Measurements from ENCODE around the gene SLC22A16. TPM values are rescaled to one million over a fixed set of nuclear protein-coding genes. Genes with fewer than 3 reads are reported as not detected.

The SLC22A16 gene
- total and polyA plus RNA-seq, 2 of the 8 experiments (the other 6 are each of a cell fraction or from before 2014, with no cell fraction given), result not detected

DNA sequence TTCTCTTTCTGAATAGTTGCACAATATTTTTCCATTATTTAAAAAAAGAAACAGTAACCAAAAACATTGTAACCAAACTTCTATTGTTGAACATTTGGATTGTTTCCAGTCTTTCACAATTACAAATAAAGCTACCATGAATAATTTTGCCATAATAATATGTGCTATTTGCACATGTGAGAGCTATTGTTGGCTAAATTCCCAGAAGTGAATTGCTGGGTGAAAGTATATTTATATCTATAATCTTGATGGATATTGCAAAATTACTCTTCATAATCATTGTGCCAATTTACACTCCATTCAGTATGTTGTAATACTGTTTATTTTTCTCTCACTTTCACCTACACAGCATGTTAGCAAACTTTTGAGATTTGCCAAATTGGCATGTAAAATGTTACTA, 36.6 kb upstream of the SLC22A16 start:
- no peak overlapping the region for H4K91ac ChIP-seq (replicated peaks; ENCODE audit: insufficient read length, low read length)
- no peak overlapping the region for H2AK5ac ChIP-seq (ENCODE audit: low read depth, low read length)
- no peak overlapping the region for H3K23ac ChIP-seq (ENCODE audit: insufficient read length)
- no peak overlapping the region for H3K4me3 ChIP-seq (ENCODE audit: extremely low read depth in 1 of 4, insufficient read depth in 2 of 4, low read depth in 3 of 4, low read length in 4 of 4)
- H3K36me3 ChIP-seq (ENCODE audit: control insufficient read depth in 2 of 4, insufficient read depth in 4 of 4, low read length in 3 of 4), result no peaks in the 10 kb centered on the region
- no peaks in the 10 kb centered on the region for H3K79me2 ChIP-seq (ENCODE audit: control insufficient read depth in 1 of 2, insufficient read depth in 2 of 2, low read length in 2 of 2)
- no peak overlapping the region for H3K9ac ChIP-seq (replicated peaks in 1 of 4; ENCODE audit: extremely low read depth in 1 of 4, low read depth in 3 of 4, low read length in 3 of 4)
- no peak overlapping the region for H4K8ac ChIP-seq (ENCODE audit: extremely low read depth, insufficient read depth, low read length)
- H3K23me2 ChIP-seq (ENCODE audit: low read depth, low read length), result no peaks in the 10 kb centered on the region
- no peak overlapping the region for H2BK5ac ChIP-seq (ENCODE audit: low read depth, low read length)
- no peak overlapping the region for H3K56ac ChIP-seq (replicated peaks; ENCODE audit: insufficient read length, low read depth, low read length)
- H3K4ac ChIP-seq (replicated peaks; ENCODE audit: insufficient read length, low read depth, low read length), result no peak overlapping the region
- H3K4me2 ChIP-seq (ENCODE audit: insufficient read depth in 1 of 2, low read depth in 2 of 2, low read length in 2 of 2), result no peak overlapping the region
- H2BK120ac ChIP-seq (replicated peaks; ENCODE audit: low read depth, low read length), result no peak overlapping the region
- H3K27ac ChIP-seq (ENCODE audit: low read depth, low read length), result no peak overlapping the region
- H3K9me3 ChIP-seq (ENCODE audit: insufficient read depth in 2 of 2, low read depth in 1 of 2, low read length in 1 of 2), result no peaks in the 10 kb centered on the region; a peak in 1 of 4 replicates
- H4K5ac ChIP-seq (ENCODE audit: insufficient read length, low read depth, low read length), result no peak overlapping the region
- no peak overlapping the region for H2BK12ac ChIP-seq (ENCODE audit: low read depth, low read length)
- H3K79me1 ChIP-seq (ENCODE audit: low read depth, low read length), result no peaks in the 10 kb centered on the region
- POLR2A ChIA-PET (ENCODE audit: partially characterized antibody), result interaction anchor here (0.9 to 1.7 kb wide), 2 partner anchors 362 to 445 kb away, joined by 3 to 5 read pairs; partner anchors contain the start of genes AMD1 and GTF3C6
- DNase-seq (ENCODE audit: low read depth in 1 of 2, low spot score in 2 of 2) (no peak), FAIRE-seq (no peak)
- no peaks in the 10 kb centered on the region; a peak in 2 of 7 replicates for H3K27me3 ChIP-seq (replicated peaks in 1 of 4; ENCODE audit: control insufficient read depth in 3 of 4, extremely low read depth in 1 of 4, insufficient read depth in 3 of 4, low read length in 3 of 4)
- no peak overlapping the region for H2AFZ ChIP-seq (ENCODE audit: low read length)
- no peaks in the 10 kb centered on the region for H4K20me1 ChIP-seq (replicated peaks in 1 of 2; ENCODE audit: control insufficient read depth in 1 of 2, insufficient read depth in 2 of 2, low read length in 2 of 2)
- H2BK15ac ChIP-seq (ENCODE audit: low read length), result no peak overlapping the region
- CTCF ChIA-PET (ENCODE audit: partially characterized antibody), result interaction anchor here (0.9 kb wide), 1 partner anchor 106 kb away, joined by 3 read pairs; no protein-coding TSS in a partner anchor
- H3K18ac ChIP-seq (ENCODE audit: extremely low read depth, low read length), result no peak overlapping the region
- H2BK20ac ChIP-seq (ENCODE audit: low read length), result no peak overlapping the region
- no peak overlapping the region for H3K14ac ChIP-seq (ENCODE audit: insufficient read length)
- peaks cover 4 to 8% (median 7%) of the 10 kb centered on the region in 4 experiments for H3K4me1 ChIP-seq (replicated peaks in 1 of 4; ENCODE audit: control insufficient read depth in 3 of 4, insufficient read depth in 4 of 4, low read length in 3 of 4)
- TF ChIP-seq CTCF (IDR thresholded peaks at IDR 0.05; ENCODE audit: control extremely low read depth in 1 of 3, insufficient read depth in 1 of 3, low read depth in 1 of 3, low read length in 3 of 3), result no peak
- TF ChIP-seq EZH2 (IDR thresholded peaks at IDR 0.05; ENCODE audit: low read depth, low read length, severe bottlenecking), result no peak
- no peak for TF ChIP-seq JUND (IDR thresholded peaks at IDR 0.05; ENCODE audit: low read length)
- no peak for TF ChIP-seq SIX5 (IDR thresholded peaks at IDR 0.05; ENCODE audit: low read depth, low read length)
- no peak for TF ChIP-seq BACH1 (IDR thresholded peaks at IDR 0.05; ENCODE audit: low read length)
- no peak for TF ChIP-seq RAD21 (IDR thresholded peaks at IDR 0.05 in 1 of 2, conservative IDR thresholded peaks at IDR 0.05 in 1 of 2; ENCODE audit: low read depth in 2 of 2, low read length in 2 of 2)
- no peak for TF ChIP-seq POU5F1 (IDR thresholded peaks at IDR 0.05; ENCODE audit: low read depth, low read length)
- TF ChIP-seq E2F6 (IDR thresholded peaks at IDR 0.05), result no peak
- no peak for TF ChIP-seq SIN3A (conservative IDR thresholded peaks at IDR 0.05 in 1 of 2, IDR thresholded peaks at IDR 0.05 in 1 of 2; ENCODE audit: low read depth in 1 of 2, low read length in 2 of 2)
